Neural cell (in vitro differentiated cells): ENCODE results near the gene FBLIM1. TPM values are rescaled to one million over a fixed set of nuclear protein-coding genes. Genes with fewer than 3 reads are reported as not detected.

Source experiments
- H2AFZ ChIP-seq: fragments of 200-600, 300-800 bp; sonication (generic), shearing (Covaris generic); 2 replicates; pipeline ENCODE4 v1.6.0; 2014; ENCODE audit warnings: low read depth, mild to moderate bottlenecking, antibody characterized with exemption, low read length, moderate library complexity
- H3F3A ChIP-seq: fragments of 200-600 bp; shearing (Covaris generic); 2 replicates; pipeline ENCODE4 v1.6.1; 2016; ENCODE audit warnings: mild to moderate bottlenecking, moderate library complexity, mixed read lengths, antibody characterized with exemption, low read length; ENCODE audit not compliant: insufficient read depth, poor library complexity, severe bottlenecking
- H3K27ac ChIP-seq: fragments of 200-600, 300-800 bp; sonication (generic), shearing (Covaris generic); 2 replicates; pipeline ENCODE4 v1.5.1; 2014; ENCODE audit warnings: mild to moderate bottlenecking, low read length, moderate library complexity
- H3K27me3 ChIP-seq: fragments of 300-800, 200-600 bp; sonication (generic), shearing (Covaris generic); 2 replicates; pipeline ENCODE4 v1.6.0; 2014; ENCODE audit warnings: mild to moderate bottlenecking, low read depth, low read length, moderate library complexity; ENCODE audit not compliant: insufficient read depth
- H3K36me3 ChIP-seq: fragments of 300-800, 200-600 bp; sonication (generic), shearing (Covaris generic); 2 replicates; pipeline ENCODE4 v1.5.1; 2014; ENCODE audit warnings: mild to moderate bottlenecking, antibody characterized with exemption, low read length, moderate library complexity; ENCODE audit not compliant: insufficient read depth
- H3K4me2 ChIP-seq: fragments of 300-800, 200-600 bp; sonication (generic), shearing (Covaris generic); 2 replicates; pipeline ENCODE4 v1.6.0; 2014; ENCODE audit warnings: mild to moderate bottlenecking, low read length
- H3K4me3 ChIP-seq: fragments of 300-800, 200-600 bp; sonication (generic), shearing (Covaris generic); 2 replicates; pipeline ENCODE4 v1.5.1; 2014; ENCODE audit warnings: mild to moderate bottlenecking, low read length, moderate library complexity
- H3K79me2 ChIP-seq: fragments of 200-600 bp; shearing (Covaris generic); replicated peaks from 2 replicates; pipeline ENCODE4 v1.6.0; 2014; ENCODE audit warnings: mild to moderate bottlenecking, low read length, moderate library complexity; ENCODE audit not compliant: insufficient read depth
- H3K9ac ChIP-seq: fragments of 300-800, 200-600 bp; sonication (generic), shearing (Covaris generic); 2 replicates; pipeline ENCODE4 v1.6.1; 2016; ENCODE audit warnings: mild to moderate bottlenecking, low read length, mixed read lengths
- H3K9me2 ChIP-seq: fragments of 200-600 bp; shearing (Covaris generic); 2 replicates; pipeline ENCODE4 v1.6.1; 2016; ENCODE audit warnings: mild to moderate bottlenecking, low read length, mixed read lengths; ENCODE audit not compliant: insufficient read depth
- H3K9me3 ChIP-seq: fragments of 200-600, 300-800 bp; sonication (generic), shearing (Covaris generic); 2 replicates; pipeline ENCODE4 v1.6.1; 2016; ENCODE audit warnings: mild to moderate bottlenecking, mixed run types, low read length, moderate library complexity, mixed read lengths
- H4K20me1 ChIP-seq: fragments of 200-600 bp; shearing (Covaris generic); 2 replicates; pipeline ENCODE4 v1.6.1; 2016; ENCODE audit warnings: mild to moderate bottlenecking, mixed run types; ENCODE audit not compliant: insufficient read depth
- CTCF ChIP-seq: fragments of 450-650 bp; IDR thresholded peaks from 2 replicates; pipeline ENCODE4 v1.5.1; 2014; ENCODE audit warnings: antibody characterized with exemption, mild to moderate bottlenecking, moderate library complexity; ENCODE audit not compliant: poor library complexity, severe bottlenecking
- EP300 ChIP-seq: fragments of 450-650 bp; conservative IDR thresholded peaks from 2 replicates; pipeline ENCODE4 v1.6.1; 2014; ENCODE audit warnings: antibody characterized with exemption, mild to moderate bottlenecking, moderate library complexity; ENCODE audit not compliant: poor library complexity, severe bottlenecking
- EZH2 ChIP-seq: fragments of 200-600, 300-800 bp; shearing (Covaris generic), sonication (generic); IDR thresholded peaks from 2 replicates; pipeline ENCODE4 v1.6.1; 2014; ENCODE audit warnings: antibody characterized with exemption, low read length, borderline replicate concordance, mild to moderate bottlenecking; ENCODE audit not compliant: insufficient read depth, poor library complexity, severe bottlenecking
- MXI1 ChIP-seq: fragments of 450-650 bp; conservative IDR thresholded peaks from 2 replicates; pipeline ENCODE4 v1.6.1; 2014; ENCODE audit warnings: antibody characterized with exemption, mild to moderate bottlenecking; ENCODE audit not compliant: poor library complexity, severe bottlenecking
- POLR2AphosphoS5 ChIP-seq: IDR thresholded peaks from 2 replicates; pipeline ENCODE4 v1.6.1; 2012
- RAD21 ChIP-seq: fragments of 450-650 bp; conservative IDR thresholded peaks from 2 replicates; pipeline ENCODE4 v1.6.1; 2014; ENCODE audit warnings: antibody characterized with exemption, mild to moderate bottlenecking, moderate library complexity
- REST ChIP-seq: IDR thresholded peaks from 2 replicates; pipeline ENCODE4 v1.6.1; 2012; ENCODE audit warnings: borderline replicate concordance
- SMC3 ChIP-seq: fragments of 450-650 bp; conservative IDR thresholded peaks from 2 replicates; pipeline ENCODE4 v1.6.1; 2014; ENCODE audit warnings: antibody characterized with exemption, mild to moderate bottlenecking, moderate library complexity; ENCODE audit not compliant: poor library complexity
- TAF1 ChIP-seq: IDR thresholded peaks from 2 replicates; pipeline ENCODE4 v1.6.1; 2012; ENCODE audit warnings: low read depth
- polyA plus RNA-seq: library from polyadenylated mRNA; depleted of rRNA; stranded (reverse); fragments of >200 nt; gene quantifications from 2 replicates; pipeline ENCODE4 v1.2.3, GENCODE V29; 2014

FBLIM1 gene
- polyA plus RNA-seq, 1 donor from 2014 or later: 24.9 TPM

GRCh38 chr1:15775706-15776105, 17.1 kb downstream of the FBLIM1 start:
- H3K9ac ChIP-seq: no peak overlapping the region
- TF ChIP-seq SMC3 (no peak), RAD21 (no peak)
- no peaks in the 10 kb centered on the region for H4K20me1 ChIP-seq
- no peaks in the 10 kb centered on the region for H3K27me3 ChIP-seq
- H3F3A ChIP-seq: no peaks in the 10 kb centered on the region
- no peaks in the 10 kb centered on the region for H3K9me3 ChIP-seq
- H3K27ac ChIP-seq: no peak overlapping the region
- peaks cover 6% of the 10 kb centered on the region for H3K36me3 ChIP-seq
- no peaks in the 10 kb centered on the region for H3K9me2 ChIP-seq
- no peak overlapping the region for H3K4me2 ChIP-seq
- H2AFZ ChIP-seq: no peak overlapping the region
- no peaks in the 10 kb centered on the region for H3K79me2 ChIP-seq
- no peak overlapping the region for H3K4me3 ChIP-seq

- H3K36me3 ChIP-seq: peaks cover 6% of the 10 kb centered on the region
Observed at GRCh38 chr1:15777909-15778707, 19.5 kb downstream of the FBLIM1 start.

GRCh38 chr1:15785683-15786082, 27.1 kb downstream of the FBLIM1 start:
- no peaks in the 10 kb centered on the region for H3K27me3 ChIP-seq
- no peak overlapping the region for H3K4me3 ChIP-seq
- H3F3A ChIP-seq: no peaks in the 10 kb centered on the region
- H3K9me3 ChIP-seq: no peaks in the 10 kb centered on the region
- H3K79me2 ChIP-seq: no peaks in the 10 kb centered on the region
- H3K36me3 ChIP-seq: no peaks in the 10 kb centered on the region
- H3K4me2 ChIP-seq: no peak overlapping the region
- H3K9me2 ChIP-seq: no peaks in the 10 kb centered on the region
- no peak overlapping the region for H3K27ac ChIP-seq
- TF ChIP-seq RAD21: no peak
- TF ChIP-seq EZH2: no peak
- TF ChIP-seq SMC3: no peak
- TF ChIP-seq MXI1: no peak
- TF ChIP-seq EP300: no peak
- TF ChIP-seq CTCF: no peak
- TF ChIP-seq POLR2AphosphoS5: no peak
- no peak for TF ChIP-seq REST
- no peak for TF ChIP-seq TAF1
- no peak overlapping the region for H3K9ac ChIP-seq
- H2AFZ ChIP-seq: no peak overlapping the region
- H4K20me1 ChIP-seq: no peaks in the 10 kb centered on the region

More at GRCh38 chr1:15777909-15778707, 19.5 kb downstream of the FBLIM1 start:
- Histone ChIP-seq H3F3A (no peaks in the 10 kb centered on the region), H3K79me2 (no peaks in the 10 kb centered on the region), H4K20me1 (no peaks in the 10 kb centered on the region), H2AFZ (no peak overlapping the region), H3K27ac (no peak overlapping the region), H3K9me2 (no peaks in the 10 kb centered on the region), H3K4me3 (no peak overlapping the region), H3K9me3 (no peaks in the 10 kb centered on the region), H3K9ac (no peak overlapping the region), H3K27me3 (no peaks in the 10 kb centered on the region), H3K4me2 (no peak overlapping the region)
- no peak for TF ChIP-seq RAD21
- TF ChIP-seq EZH2: no peak
